Stimulated activated CD4-positive, alpha-beta T cell treated with anti-CD3 and anti-CD28 coated beads, Interleukin-1b, Interleukin-23, amount 100 ng/mL, for 4 hours (primary cell): ENCODE results near the gene DHX30.
"Not testable (repeated sequence)": the region's sequence is repeated elsewhere in the genome, so short reads cannot be mapped to it uniquely, and the experiment has no call there.

Source experiments
- DNase-seq, 2 donors: peaks; one replicate each; pipeline ENCODE4 v3.0.0-alpha.2; 2020; ENCODE audit warnings: low read depth in 2 of 2

Gene DHX30

GRCh38 chr3:47877719-47878118, 74.8 kb downstream of the DHX30 start:
- no peak for DNase-seq

GRCh38 chr3:47882338-47882737, 79.4 kb downstream of the DHX30 start:
- DNase-seq: no peak

- no peak for DNase-seq
Measured at GRCh38 chr3:47884603-47885002, 81.7 kb downstream of the DHX30 start.

- DNase-seq: no peak
Measured at GRCh38 chr3:47885168-47885567, 82.2 kb downstream of the DHX30 start.

- not testable (repeated sequence) for DNase-seq
Measured at GRCh38 chr3:47887991-47888390, 85.1 kb downstream of the DHX30 start.

- DNase-seq: no peak
Measured at GRCh38 chr3:47888986-47889757, 86.2 kb downstream of the DHX30 start.

GRCh38 chr3:47890126-47890827, 87.3 kb downstream of the DHX30 start:
- no peak for DNase-seq

- DNase-seq: no peak
Measured at GRCh38 chr3:47890828-47891612, 88.1 kb downstream of the DHX30 start.

GRCh38 chr3:47891613-47892005, 88.7 kb downstream of the DHX30 start:
- no peak for DNase-seq

- no peak for DNase-seq
Measured at GRCh38 chr3:47892286-47893040, 89.5 kb downstream of the DHX30 start.

- DNase-seq: no peak
Measured at GRCh38 chr3:47895241-47895640, 92.3 kb downstream of the DHX30 start.

- no peak for DNase-seq
Measured at GRCh38 chr3:47896736-47897135, 93.8 kb downstream of the DHX30 start.

GRCh38 chr3:47897954-47898353, 95.0 kb downstream of the DHX30 start:
- no peak for DNase-seq

GRCh38 chr3:47899495-47900108, 96.7 kb downstream of the DHX30 start:
- no peak for DNase-seq
